ENCODE data around the gene SLC66A2.

DNA sequence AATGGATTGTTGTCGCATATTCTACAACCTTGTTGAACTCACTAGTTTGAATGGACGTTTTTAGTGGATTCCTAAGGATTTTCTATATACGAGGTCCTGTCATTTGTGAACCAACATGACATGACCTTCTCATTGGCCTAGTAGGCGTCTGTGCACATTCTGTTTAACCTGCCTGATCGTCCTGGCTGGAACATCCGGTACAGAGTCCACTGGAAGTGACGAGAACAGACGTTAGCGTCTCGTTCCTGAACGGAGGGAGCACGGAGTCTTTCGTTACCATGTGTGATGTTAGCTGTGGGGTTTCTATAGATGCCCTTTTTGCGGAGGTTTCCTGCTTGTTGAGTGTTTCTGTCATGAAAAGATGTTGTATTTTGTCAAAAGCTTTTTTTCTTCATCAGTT, 61.9 kb downstream of the SLC66A2 start:
- TF ChIP-seq, protein P1, sequence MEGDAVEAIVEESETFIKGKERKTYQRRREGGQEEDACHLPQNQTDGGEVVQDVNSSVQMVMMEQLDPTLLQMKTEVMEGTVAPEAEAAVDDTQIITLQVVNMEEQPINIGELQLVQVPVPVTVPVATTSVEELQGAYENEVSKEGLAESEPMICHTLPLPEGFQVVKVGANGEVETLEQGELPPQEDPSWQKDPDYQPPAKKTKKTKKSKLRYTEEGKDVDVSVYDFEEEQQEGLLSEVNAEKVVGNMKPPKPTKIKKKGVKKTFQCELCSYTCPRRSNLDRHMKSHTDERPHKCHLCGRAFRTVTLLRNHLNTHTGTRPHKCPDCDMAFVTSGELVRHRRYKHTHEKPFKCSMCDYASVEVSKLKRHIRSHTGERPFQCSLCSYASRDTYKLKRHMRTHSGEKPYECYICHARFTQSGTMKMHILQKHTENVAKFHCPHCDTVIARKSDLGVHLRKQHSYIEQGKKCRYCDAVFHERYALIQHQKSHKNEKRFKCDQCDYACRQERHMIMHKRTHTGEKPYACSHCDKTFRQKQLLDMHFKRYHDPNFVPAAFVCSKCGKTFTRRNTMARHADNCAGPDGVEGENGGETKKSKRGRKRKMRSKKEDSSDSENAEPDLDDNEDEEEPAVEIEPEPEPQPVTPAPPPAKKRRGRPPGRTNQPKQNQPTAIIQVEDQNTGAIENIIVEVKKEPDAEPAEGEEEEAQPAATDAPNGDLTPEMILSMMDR (IDR thresholded peaks at IDR 0.05), result no peak
- TF ChIP-seq POLR2A (IDR thresholded peaks at IDR 0.05) (no peak), POLR2AphosphoS5 (IDR thresholded peaks at IDR 0.05) (no peak)

All from sigmoid colon (tissue), 4 donors.